ENCODE results near the gene TNNT3. TPM values are rescaled to one million over a fixed set of nuclear protein-coding genes. Genes with fewer than 3 reads are reported as not detected.
"Not testable (repeated sequence)": the region's sequence is repeated elsewhere in the genome, so short reads cannot be mapped to it uniquely, and the experiment has no call there.

TNNT3 gene
- total RNA-seq, 1 experiment from 2014 or later: not detected

DNA sequence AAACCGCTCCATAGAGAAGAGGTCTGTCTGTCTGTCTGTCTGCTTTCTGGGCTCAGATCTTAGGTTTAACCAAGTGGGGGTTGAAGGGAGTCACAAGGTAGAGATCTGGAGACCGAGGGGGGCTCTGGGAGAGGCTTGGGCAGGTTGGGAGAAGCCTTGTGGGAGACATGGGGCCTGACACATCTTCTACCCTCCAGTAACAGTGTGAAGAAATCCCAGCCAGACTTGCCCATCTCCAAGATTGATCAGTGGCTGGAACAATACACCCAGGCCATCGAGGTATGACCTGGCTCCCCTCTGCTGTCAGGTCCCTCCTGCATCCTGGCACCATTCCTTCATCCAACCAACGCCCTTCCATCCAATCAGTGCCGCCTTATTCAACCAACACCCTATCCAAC, 35.2 kb upstream of the TNNT3 start:
- Histone ChIP-seq H3K23me2 (ENCODE audit: insufficient read length, low read depth, low read length, poor library complexity, severe bottlenecking) (no peaks in the 10 kb centered on the region), H3K14ac (ENCODE audit: insufficient read depth, low read length) (no peak overlapping the region), H3K79me2 (ENCODE audit: insufficient read depth, low read length) (no peaks in the 10 kb centered on the region), H3K9me3 (ENCODE audit: control insufficient read depth, low read depth, low read length) (no peaks in the 10 kb centered on the region), H2BK15ac (ENCODE audit: low read depth, low read length) (no peak overlapping the region), H3K4me2 (ENCODE audit: insufficient read depth, insufficient read length, low read length) (no peak overlapping the region), H3K23ac (ENCODE audit: insufficient read length, low read depth, low read length) (no peak overlapping the region), H2BK20ac (ENCODE audit: low read depth, low read length, poor library complexity, severe bottlenecking) (no peak overlapping the region), H3K4ac (ENCODE audit: low read depth, low read length) (no peak overlapping the region), H2BK5ac (ENCODE audit: insufficient read length, low read length) (no peak overlapping the region), H3K18ac (ENCODE audit: insufficient read length, low read depth, low read length) (no peak overlapping the region), H3K27ac (ENCODE audit: insufficient read length, low read depth, low read length) (no peak overlapping the region), H3K79me1 (ENCODE audit: insufficient read depth, low read depth, low read length, poor library complexity, severe bottlenecking) (no peaks in the 10 kb centered on the region), H3T11ph (ENCODE audit: low read length) (no peak overlapping the region), H3K27me3 (ENCODE audit: insufficient read depth, low read length) (no peaks in the 10 kb centered on the region), H2BK12ac (ENCODE audit: insufficient read length, low read depth, low read length) (no peak overlapping the region), H2AFZ (ENCODE audit: low read length) (no peak overlapping the region), H4K20me1 (ENCODE audit: control insufficient read depth, insufficient read depth, insufficient read length) (no peaks in the 10 kb centered on the region), H3K9ac (ENCODE audit: extremely low read depth, insufficient read length, low read length) (no peak overlapping the region), H4K8ac (replicated peaks; ENCODE audit: insufficient read length, low read depth, low read length) (no peak overlapping the region), H4K91ac (ENCODE audit: insufficient read length, low read depth, low read length) (no peak overlapping the region), H2BK120ac (ENCODE audit: low read depth, low read length, poor library complexity, severe bottlenecking) (no peak overlapping the region), H4K5ac (ENCODE audit: insufficient read length, low read depth, low read length) (no peak overlapping the region), H3K56ac (ENCODE audit: insufficient read length, low read depth, low read length) (no peak overlapping the region), H3K4me1 (ENCODE audit: insufficient read depth, low read length) (no peaks in the 10 kb centered on the region), H2AK5ac (ENCODE audit: insufficient read length, low read length) (no peak overlapping the region)
- WGBS (ENCODE audit: extremely low coverage, insufficient read length, low lambda C conversion rate): no CpG with 5 or more reads among the region's 5 CpGs
- H3K9me3 Mint-ChIP-seq: no peaks in the 10 kb centered on the region
- peaks cover 18% of the 10 kb centered on the region for H3K27me3 Mint-ChIP-seq (ENCODE audit: low read depth)
- H3K27ac Mint-ChIP-seq: no peak overlapping the region
- DNase-seq: no peak
- no peaks in the 10 kb centered on the region for H3K4me1 Mint-ChIP-seq
- TF ChIP-seq, protein P1, sequence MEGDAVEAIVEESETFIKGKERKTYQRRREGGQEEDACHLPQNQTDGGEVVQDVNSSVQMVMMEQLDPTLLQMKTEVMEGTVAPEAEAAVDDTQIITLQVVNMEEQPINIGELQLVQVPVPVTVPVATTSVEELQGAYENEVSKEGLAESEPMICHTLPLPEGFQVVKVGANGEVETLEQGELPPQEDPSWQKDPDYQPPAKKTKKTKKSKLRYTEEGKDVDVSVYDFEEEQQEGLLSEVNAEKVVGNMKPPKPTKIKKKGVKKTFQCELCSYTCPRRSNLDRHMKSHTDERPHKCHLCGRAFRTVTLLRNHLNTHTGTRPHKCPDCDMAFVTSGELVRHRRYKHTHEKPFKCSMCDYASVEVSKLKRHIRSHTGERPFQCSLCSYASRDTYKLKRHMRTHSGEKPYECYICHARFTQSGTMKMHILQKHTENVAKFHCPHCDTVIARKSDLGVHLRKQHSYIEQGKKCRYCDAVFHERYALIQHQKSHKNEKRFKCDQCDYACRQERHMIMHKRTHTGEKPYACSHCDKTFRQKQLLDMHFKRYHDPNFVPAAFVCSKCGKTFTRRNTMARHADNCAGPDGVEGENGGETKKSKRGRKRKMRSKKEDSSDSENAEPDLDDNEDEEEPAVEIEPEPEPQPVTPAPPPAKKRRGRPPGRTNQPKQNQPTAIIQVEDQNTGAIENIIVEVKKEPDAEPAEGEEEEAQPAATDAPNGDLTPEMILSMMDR (conservative IDR thresholded peaks at IDR 0.05): no peak
- no peaks in the 10 kb centered on the region for H3K36me3 Mint-ChIP-seq (ENCODE audit: insufficient read depth in 1 of 3, low read depth in 3 of 3)
- no peak overlapping the region for H3K4me3 Mint-ChIP-seq

DNA sequence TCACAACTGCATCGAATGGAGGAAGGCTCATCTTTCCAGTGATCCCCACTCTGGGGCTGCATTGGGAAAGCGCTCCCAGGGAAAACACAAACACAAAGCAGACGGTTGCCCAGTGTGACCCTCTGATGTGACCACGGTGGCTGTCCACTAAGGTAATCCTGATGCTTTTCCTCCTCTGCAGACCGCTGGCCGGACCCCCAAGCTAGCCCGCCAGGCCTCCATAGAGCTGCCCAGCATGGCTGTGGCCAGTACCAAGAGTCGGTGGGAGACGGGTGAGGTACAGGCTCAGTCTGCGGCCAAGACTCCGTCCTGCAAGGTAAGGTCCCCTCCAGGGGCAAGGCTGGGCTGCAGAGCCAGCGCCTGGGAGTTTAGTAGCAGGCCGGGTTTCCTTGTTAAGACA, 33.0 kb upstream of the TNNT3 start:
- H3K4ac ChIP-seq (ENCODE audit: low read depth, low read length); H3K27ac ChIP-seq (ENCODE audit: insufficient read length, low read depth, low read length); H3K18ac ChIP-seq (ENCODE audit: insufficient read length, low read depth, low read length); H3K79me2 ChIP-seq (ENCODE audit: insufficient read depth, low read length); H3K27me3 ChIP-seq (ENCODE audit: insufficient read depth, low read length); H3K9me3 Mint-ChIP-seq; H4K91ac ChIP-seq (ENCODE audit: insufficient read length, low read depth, low read length); H3K23ac ChIP-seq (ENCODE audit: insufficient read length, low read depth, low read length); H3T11ph ChIP-seq (ENCODE audit: low read length); H2AK5ac ChIP-seq (ENCODE audit: insufficient read length, low read length); H3K36me3 Mint-ChIP-seq (ENCODE audit: insufficient read depth in 1 of 3, low read depth in 3 of 3); H2BK20ac ChIP-seq (ENCODE audit: low read depth, low read length, poor library complexity, severe bottlenecking); H3K4me3 Mint-ChIP-seq; H3K56ac ChIP-seq (ENCODE audit: insufficient read length, low read depth, low read length); H3K23me2 ChIP-seq (ENCODE audit: insufficient read length, low read depth, low read length, poor library complexity, severe bottlenecking); H3K27ac Mint-ChIP-seq; H2AFZ ChIP-seq (ENCODE audit: low read length); H4K8ac ChIP-seq (replicated peaks; ENCODE audit: insufficient read length, low read depth, low read length); H2BK12ac ChIP-seq (ENCODE audit: insufficient read length, low read depth, low read length); H2BK15ac ChIP-seq (ENCODE audit: low read depth, low read length); H3K9me3 ChIP-seq (ENCODE audit: control insufficient read depth, low read depth, low read length); H3K79me1 ChIP-seq (ENCODE audit: insufficient read depth, low read depth, low read length, poor library complexity, severe bottlenecking); H2BK5ac ChIP-seq (ENCODE audit: insufficient read length, low read length); H2BK120ac ChIP-seq (ENCODE audit: low read depth, low read length, poor library complexity, severe bottlenecking); H3K14ac ChIP-seq (ENCODE audit: insufficient read depth, low read length); H4K5ac ChIP-seq (ENCODE audit: insufficient read length, low read depth, low read length); DNase-seq; H3K4me1 Mint-ChIP-seq; H3K4me1 ChIP-seq (ENCODE audit: insufficient read depth, low read length); H4K20me1 ChIP-seq (ENCODE audit: control insufficient read depth, insufficient read depth, insufficient read length); H3K9ac ChIP-seq (ENCODE audit: extremely low read depth, insufficient read length, low read length); H3K4me2 ChIP-seq (ENCODE audit: insufficient read depth, insufficient read length, low read length): not testable (repeated sequence)
- peaks cover 18% of the 10 kb centered on the region for H3K27me3 Mint-ChIP-seq (ENCODE audit: low read depth)
- WGBS (ENCODE audit: extremely low coverage, insufficient read length, low lambda C conversion rate): no CpG with 5 or more reads among the region's 13 CpGs
